Neural cell (in vitro differentiated cells): Measurements from ENCODE around the gene METTL2B.

Source experiments
- EP300 ChIP-seq: fragments of 450-650 bp; conservative IDR thresholded peaks from 2 replicates; pipeline ENCODE4 v1.6.1; 2014; ENCODE audit warnings: antibody characterized with exemption, mild to moderate bottlenecking, moderate library complexity; ENCODE audit not compliant: poor library complexity, severe bottlenecking
- EZH2 ChIP-seq: fragments of 200-600, 300-800 bp; shearing (Covaris generic), sonication (generic); IDR thresholded peaks from 2 replicates; pipeline ENCODE4 v1.6.1; 2014; ENCODE audit warnings: antibody characterized with exemption, low read length, borderline replicate concordance, mild to moderate bottlenecking; ENCODE audit not compliant: insufficient read depth, poor library complexity, severe bottlenecking
- SMC3 ChIP-seq: fragments of 450-650 bp; conservative IDR thresholded peaks from 2 replicates; pipeline ENCODE4 v1.6.1; 2014; ENCODE audit warnings: antibody characterized with exemption, mild to moderate bottlenecking, moderate library complexity; ENCODE audit not compliant: poor library complexity
- TAF1 ChIP-seq: IDR thresholded peaks from 2 replicates; pipeline ENCODE4 v1.6.1; 2012; ENCODE audit warnings: low read depth
- TF ChIP-seq, protein P1 (sequence below): IDR thresholded peaks from 2 replicates; pipeline ENCODE4 v1.6.1; 2012; ENCODE audit warnings: borderline replicate concordance
- TF ChIP-seq, protein P2 (sequence below): fragments of 450-650 bp; IDR thresholded peaks from 2 replicates; pipeline ENCODE4 v1.5.1; 2014; ENCODE audit warnings: antibody characterized with exemption, mild to moderate bottlenecking, moderate library complexity; ENCODE audit not compliant: poor library complexity, severe bottlenecking

DNA sequence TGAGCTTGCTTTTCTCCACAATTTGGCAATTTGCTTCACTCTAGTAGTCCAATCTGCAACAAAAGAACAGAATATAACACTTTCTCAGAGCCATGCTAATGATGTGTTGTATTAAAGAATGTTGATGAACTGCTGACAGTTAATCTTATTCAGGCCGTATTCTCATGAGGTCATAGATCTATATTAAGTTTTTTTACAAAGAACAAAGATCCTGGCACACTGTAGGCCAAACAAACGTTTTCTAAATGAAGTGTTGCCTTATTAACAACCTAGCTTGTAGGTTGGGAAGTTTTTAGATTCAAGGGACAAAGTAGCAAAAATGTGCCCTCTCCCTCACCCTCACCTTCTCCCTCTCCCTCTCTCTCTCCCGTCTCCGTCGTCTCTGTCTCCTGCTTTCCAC lies 14.1 kb upstream of the METTL2B start:
- no peak for TF ChIP-seq TAF1
- no peak for TF ChIP-seq EP300
- TF ChIP-seq, protein P1, sequence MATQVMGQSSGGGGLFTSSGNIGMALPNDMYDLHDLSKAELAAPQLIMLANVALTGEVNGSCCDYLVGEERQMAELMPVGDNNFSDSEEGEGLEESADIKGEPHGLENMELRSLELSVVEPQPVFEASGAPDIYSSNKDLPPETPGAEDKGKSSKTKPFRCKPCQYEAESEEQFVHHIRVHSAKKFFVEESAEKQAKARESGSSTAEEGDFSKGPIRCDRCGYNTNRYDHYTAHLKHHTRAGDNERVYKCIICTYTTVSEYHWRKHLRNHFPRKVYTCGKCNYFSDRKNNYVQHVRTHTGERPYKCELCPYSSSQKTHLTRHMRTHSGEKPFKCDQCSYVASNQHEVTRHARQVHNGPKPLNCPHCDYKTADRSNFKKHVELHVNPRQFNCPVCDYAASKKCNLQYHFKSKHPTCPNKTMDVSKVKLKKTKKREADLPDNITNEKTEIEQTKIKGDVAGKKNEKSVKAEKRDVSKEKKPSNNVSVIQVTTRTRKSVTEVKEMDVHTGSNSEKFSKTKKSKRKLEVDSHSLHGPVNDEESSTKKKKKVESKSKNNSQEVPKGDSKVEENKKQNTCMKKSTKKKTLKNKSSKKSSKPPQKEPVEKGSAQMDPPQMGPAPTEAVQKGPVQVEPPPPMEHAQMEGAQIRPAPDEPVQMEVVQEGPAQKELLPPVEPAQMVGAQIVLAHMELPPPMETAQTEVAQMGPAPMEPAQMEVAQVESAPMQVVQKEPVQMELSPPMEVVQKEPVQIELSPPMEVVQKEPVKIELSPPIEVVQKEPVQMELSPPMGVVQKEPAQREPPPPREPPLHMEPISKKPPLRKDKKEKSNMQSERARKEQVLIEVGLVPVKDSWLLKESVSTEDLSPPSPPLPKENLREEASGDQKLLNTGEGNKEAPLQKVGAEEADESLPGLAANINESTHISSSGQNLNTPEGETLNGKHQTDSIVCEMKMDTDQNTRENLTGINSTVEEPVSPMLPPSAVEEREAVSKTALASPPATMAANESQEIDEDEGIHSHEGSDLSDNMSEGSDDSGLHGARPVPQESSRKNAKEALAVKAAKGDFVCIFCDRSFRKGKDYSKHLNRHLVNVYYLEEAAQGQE = no peak
- TF ChIP-seq, protein P2, sequence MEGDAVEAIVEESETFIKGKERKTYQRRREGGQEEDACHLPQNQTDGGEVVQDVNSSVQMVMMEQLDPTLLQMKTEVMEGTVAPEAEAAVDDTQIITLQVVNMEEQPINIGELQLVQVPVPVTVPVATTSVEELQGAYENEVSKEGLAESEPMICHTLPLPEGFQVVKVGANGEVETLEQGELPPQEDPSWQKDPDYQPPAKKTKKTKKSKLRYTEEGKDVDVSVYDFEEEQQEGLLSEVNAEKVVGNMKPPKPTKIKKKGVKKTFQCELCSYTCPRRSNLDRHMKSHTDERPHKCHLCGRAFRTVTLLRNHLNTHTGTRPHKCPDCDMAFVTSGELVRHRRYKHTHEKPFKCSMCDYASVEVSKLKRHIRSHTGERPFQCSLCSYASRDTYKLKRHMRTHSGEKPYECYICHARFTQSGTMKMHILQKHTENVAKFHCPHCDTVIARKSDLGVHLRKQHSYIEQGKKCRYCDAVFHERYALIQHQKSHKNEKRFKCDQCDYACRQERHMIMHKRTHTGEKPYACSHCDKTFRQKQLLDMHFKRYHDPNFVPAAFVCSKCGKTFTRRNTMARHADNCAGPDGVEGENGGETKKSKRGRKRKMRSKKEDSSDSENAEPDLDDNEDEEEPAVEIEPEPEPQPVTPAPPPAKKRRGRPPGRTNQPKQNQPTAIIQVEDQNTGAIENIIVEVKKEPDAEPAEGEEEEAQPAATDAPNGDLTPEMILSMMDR = no peak
- no peak for TF ChIP-seq EZH2
- TF ChIP-seq SMC3 = no peak
